AG09309 (cell line): ENCODE data around the gene ABHD11.
A peak's percentile ranks its signal among the peaks of the same experiment; 100 is the strongest.

Source experiments
- DNase-seq: peaks from one replicate; pipeline ENCODE4 v3.0.0-alpha.2; 2010; ENCODE audit warnings: low read depth
- H3K4me3 ChIP-seq: 2 replicates; pipeline ENCODE4 v1.5.1; 2011; ENCODE audit warnings: mild to moderate bottlenecking, low read depth, low read length, moderate library complexity; ENCODE audit not compliant: control insufficient read depth
- TF ChIP-seq, protein P1 (sequence below): IDR thresholded peaks from 2 replicates; pipeline ENCODE4 v1.5.1; 2011; ENCODE audit warnings: mild to moderate bottlenecking, low read depth, low read length, inconsistent platforms; ENCODE audit not compliant: insufficient read depth, control insufficient read depth; ENCODE audit errors: missing control alignments

Gene ABHD11

DNA sequence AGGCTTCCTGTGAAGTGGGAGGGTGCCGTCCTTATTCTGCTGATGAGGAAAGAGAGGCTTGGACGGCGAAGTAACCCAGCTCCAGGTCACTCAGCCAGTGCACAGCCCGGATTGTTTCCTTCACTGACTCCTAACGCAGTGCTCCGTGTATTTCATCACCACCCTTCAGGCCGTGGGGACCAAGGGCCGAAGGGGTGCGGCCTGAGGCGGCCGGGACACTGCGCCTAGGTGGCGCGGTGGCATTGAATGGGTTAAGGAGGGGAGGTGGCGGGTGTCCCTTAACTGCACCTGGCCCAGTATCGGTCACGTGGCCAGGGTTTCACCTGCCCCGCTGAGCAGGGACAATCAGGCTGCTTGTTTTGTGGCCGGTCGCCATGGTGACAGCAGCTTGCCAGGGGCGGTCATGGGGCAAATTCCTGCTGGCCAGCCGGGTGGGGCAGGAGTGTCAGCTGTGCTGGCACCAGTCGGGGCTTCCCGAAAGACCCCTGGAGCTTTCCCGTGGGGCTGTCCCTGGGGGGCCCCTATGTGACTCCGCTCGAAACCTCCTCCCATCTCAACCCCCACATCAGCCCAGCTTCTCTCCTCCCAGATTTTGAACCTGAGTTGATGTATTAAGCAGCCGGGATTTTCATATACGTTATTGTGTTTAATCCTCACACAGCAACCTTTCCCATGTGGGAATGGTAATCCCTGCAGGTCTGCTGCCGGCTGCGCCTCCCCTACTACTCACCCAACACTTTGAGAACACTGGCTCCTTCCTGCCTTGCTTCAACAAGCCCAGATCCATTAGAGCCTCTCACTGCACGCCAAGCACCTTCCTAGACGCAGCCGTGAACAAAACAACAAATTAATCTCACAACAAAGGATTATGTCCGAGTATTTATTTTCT lies 4.4 kb upstream of the ABHD11 start:
- no peak overlapping the region for H3K4me3 ChIP-seq
- TF ChIP-seq, protein P1, sequence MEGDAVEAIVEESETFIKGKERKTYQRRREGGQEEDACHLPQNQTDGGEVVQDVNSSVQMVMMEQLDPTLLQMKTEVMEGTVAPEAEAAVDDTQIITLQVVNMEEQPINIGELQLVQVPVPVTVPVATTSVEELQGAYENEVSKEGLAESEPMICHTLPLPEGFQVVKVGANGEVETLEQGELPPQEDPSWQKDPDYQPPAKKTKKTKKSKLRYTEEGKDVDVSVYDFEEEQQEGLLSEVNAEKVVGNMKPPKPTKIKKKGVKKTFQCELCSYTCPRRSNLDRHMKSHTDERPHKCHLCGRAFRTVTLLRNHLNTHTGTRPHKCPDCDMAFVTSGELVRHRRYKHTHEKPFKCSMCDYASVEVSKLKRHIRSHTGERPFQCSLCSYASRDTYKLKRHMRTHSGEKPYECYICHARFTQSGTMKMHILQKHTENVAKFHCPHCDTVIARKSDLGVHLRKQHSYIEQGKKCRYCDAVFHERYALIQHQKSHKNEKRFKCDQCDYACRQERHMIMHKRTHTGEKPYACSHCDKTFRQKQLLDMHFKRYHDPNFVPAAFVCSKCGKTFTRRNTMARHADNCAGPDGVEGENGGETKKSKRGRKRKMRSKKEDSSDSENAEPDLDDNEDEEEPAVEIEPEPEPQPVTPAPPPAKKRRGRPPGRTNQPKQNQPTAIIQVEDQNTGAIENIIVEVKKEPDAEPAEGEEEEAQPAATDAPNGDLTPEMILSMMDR, result no peak
- no peak for DNase-seq

DNA sequence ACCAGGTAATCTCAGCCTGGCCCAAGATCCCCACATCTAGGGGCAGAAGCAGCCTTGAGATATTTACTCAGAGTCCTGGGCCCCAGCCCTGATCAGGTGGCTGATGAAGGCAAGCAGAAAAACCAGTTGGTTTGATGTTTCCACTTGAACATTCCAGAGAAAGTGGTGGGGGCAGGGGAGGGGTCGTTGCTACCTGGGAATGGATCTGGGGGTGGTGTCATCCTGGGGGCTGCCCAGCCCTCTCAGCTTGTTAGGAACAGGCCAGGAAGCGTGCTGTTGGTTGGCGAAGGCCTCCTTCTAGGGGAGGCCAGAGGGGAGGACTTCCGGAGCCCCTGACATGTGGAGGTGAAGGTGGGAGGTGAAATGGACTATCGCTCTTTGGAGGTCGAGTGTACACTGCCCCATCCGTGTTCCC lies 3.7 kb upstream of the ABHD11 start:
- DNase-seq, result no peak
- no peak overlapping the region for H3K4me3 ChIP-seq
- TF ChIP-seq, protein P1, result no peak

DNA sequence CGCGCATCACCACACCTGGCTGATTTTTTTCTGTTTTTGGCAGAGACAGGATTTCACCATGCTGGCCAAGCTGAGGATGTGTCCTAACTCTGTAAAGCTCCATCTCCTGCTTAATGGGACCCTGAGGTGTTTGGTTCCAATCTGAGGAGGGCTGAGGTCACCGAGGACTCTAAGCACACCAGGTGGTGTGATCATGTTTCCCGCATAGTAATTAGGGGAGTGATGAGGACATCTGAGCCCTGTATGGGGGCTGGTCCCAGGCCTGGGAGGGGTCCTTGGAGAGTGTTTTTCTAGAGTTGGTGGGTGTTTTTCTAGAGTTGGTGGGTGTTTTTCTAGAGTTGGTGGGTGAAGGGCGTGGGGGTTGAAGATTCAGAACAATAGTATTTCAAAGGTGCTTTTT lies 3.0 kb upstream of the ABHD11 start:
- TF ChIP-seq, protein P1, result no peak
- DNase-seq, result no peak
- no peak overlapping the region for H3K4me3 ChIP-seq

DNA sequence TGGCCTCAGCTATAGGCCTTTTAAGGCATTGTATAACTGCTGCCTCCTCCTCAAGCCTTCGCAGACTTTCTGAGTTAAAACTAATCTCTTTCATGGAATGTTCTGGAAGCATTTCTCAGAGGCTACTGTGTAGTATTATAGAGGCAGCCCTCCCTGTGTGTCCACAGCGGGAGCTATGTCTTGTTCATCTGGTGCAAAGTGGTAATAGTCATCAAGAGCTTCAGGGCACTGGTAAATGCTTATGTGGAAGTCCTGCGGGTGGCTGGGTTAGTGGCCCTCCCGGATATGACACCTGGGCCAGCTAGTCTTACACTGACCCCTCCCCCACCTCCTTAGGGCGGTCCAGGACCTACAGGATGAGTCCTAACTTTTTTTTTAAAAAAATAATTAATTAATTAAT lies 2.2 kb upstream of the ABHD11 start:
- H3K4me3 ChIP-seq, result no peak overlapping the region
- no peak for DNase-seq
- TF ChIP-seq, protein P1, result no peak

DNA sequence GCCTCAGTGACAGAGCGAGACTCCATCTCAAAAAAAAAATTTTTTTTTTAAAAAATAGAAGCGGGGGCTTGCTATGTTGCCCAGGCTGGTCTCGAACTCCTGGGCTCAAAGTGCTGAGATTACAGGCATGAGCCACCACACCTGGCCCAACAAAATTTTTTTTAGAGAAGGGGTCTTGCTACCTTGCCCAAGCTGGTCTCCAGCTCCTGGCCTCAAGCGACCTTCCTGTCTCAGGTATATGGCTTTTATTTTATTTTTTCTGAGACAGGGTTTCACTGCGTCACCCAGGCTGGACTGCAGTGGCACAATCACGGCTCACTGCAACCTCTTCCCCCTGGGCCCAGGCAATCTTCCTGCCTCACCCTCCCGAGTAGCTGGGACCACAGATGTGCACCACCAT lies 1.6 kb upstream of the ABHD11 start:
- DNase-seq, result no peak
- TF ChIP-seq, protein P1, result no peak

DNA sequence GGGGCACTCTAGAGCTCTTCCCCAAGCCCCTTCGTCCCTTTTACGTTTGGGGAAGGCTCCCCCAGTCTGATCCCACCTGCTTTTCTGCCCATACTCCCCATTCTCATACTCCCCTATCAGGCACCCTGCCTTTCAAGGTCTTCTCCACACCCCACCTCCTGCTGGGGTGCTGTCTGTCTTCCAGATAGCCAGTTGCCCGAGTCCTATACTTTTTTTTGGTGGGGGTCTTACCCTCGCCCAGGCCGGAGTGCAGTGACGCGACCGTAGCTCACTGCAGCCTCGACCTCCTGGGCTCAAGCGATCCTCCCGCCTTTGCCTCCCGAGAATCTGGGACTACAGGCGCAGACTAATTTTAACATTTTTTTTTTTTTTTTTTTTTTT lies 775 bp upstream of the ABHD11 start:
- no peak for DNase-seq
- peak overlapping the region; percentile 78 for H3K4me3 ChIP-seq
- TF ChIP-seq, protein P1, result no peak

More for the DNA sequence above, 1.6 kb upstream of the ABHD11 start:
- no peak overlapping the region for H3K4me3 ChIP-seq
